Measurements from ENCODE around the gene C1orf198.

DNA sequence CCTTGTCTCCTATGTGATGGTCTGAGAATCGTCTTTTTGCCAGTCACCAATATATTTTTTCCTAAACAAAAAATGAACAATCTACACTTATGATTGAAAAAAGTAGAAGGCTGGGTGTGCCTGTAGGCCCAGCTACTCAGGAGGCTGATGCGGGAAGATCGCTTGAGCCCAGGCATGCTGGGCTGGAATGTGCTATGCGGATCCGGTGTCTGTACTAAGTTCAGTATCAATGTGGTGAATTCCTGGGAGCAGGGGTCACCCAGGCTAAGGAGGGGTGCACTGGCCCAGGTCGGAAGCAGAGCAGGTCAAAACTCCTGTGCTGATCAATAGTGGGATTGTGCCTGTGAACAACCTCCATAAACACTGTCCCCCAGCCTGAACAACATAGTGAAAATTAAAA is 25.7 kb upstream of the C1orf198 start:
- TF ChIP-seq, protein P1, sequence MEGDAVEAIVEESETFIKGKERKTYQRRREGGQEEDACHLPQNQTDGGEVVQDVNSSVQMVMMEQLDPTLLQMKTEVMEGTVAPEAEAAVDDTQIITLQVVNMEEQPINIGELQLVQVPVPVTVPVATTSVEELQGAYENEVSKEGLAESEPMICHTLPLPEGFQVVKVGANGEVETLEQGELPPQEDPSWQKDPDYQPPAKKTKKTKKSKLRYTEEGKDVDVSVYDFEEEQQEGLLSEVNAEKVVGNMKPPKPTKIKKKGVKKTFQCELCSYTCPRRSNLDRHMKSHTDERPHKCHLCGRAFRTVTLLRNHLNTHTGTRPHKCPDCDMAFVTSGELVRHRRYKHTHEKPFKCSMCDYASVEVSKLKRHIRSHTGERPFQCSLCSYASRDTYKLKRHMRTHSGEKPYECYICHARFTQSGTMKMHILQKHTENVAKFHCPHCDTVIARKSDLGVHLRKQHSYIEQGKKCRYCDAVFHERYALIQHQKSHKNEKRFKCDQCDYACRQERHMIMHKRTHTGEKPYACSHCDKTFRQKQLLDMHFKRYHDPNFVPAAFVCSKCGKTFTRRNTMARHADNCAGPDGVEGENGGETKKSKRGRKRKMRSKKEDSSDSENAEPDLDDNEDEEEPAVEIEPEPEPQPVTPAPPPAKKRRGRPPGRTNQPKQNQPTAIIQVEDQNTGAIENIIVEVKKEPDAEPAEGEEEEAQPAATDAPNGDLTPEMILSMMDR (conservative IDR thresholded peaks at IDR 0.05) = no peak
- no peak for TF ChIP-seq ZFX (IDR thresholded peaks at IDR 0.05)

Measured in C4-2B (cell line).